GM23248 (cell line): ENCODE results near the gene PAPOLA.

Experiments used
- EZH2 ChIP-seq: fragments of 200-600 bp; sonication (generic); IDR thresholded peaks from 2 replicates; pipeline ENCODE4 v1.6.1; 2018; ENCODE audit warnings: antibody characterized with exemption, mild to moderate bottlenecking; ENCODE audit not compliant: insufficient read depth, poor library complexity, severe bottlenecking
- EZH2phosphoT487 ChIP-seq: fragments of 200-600 bp; sonication (generic); IDR thresholded peaks from 2 replicates; pipeline ENCODE4 v1.6.1; 2018; ENCODE audit warnings: antibody characterized with exemption, moderate library complexity, mild to moderate bottlenecking, low read depth; ENCODE audit not compliant: insufficient read depth

DNA sequence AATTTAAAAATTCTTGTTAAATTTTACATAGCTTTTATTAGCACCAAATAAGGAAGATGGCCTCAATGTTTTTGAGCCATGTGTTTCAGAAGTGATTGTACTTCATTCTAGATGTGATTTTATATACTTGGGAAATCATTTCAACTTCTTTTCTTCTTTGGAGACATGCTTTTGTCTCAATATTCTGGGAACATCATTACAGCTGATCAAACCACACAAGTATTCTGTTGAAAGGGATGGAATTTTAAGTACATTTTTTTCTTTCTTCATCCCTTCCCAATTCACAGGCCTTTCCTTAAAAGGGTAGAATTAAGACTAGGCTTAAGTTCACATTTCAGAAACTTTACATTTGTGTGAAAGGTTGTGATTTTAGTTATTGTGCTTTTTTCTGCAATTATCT, 66.4 kb downstream of the PAPOLA start:
- no peak for TF ChIP-seq EZH2
- no peak for TF ChIP-seq EZH2phosphoT487
